Panc1 (cell line): Measurements from ENCODE around the gene GRIN2A. TPM values are rescaled to one million over a fixed set of nuclear protein-coding genes. Genes with fewer than 3 reads are reported as not detected.

Experiments used
- ATAC-seq: fragments of 200-7000 bp; cut with Tn5 transposase; 2 replicates; pipeline ENCODE4 v1.9.1; 2020; ENCODE audit warnings: mild to moderate bottlenecking, moderate library complexity
- BruUV-seq: library from RNA; stranded (reverse); fragments of 400-500 nt; replicated peaks from 2 replicates; lab custom pipeline; 2021; lab: Mats Ljungman, UMichigan
- CTCF ChIA-PET: fragments of 300-600 bp; sonication (Branson Sonifier 250); formaldehyde crosslinking; loops from one replicate; lab custom pipeline; 2022; ENCODE audit warnings: antibody characterized with exemption; lab: Charles Lee
- POLR2A ChIA-PET: fragments of 300-600 bp; sonication (Branson Sonifier 250); formaldehyde crosslinking; loops from one replicate; lab custom pipeline; 2022; ENCODE audit warnings: antibody characterized with exemption; lab: Charles Lee
- DNase-seq: peaks from one replicate; pipeline ENCODE4 v3.0.0-alpha.2; 2010; ENCODE audit warnings: low read depth, low spot score
- H3K27ac ChIP-seq: 2 replicates; pipeline ENCODE4 v1.5.1; 2011; ENCODE audit warnings: mild to moderate bottlenecking, low read length, inconsistent platforms
- H3K27me3 ChIP-seq: fragments of 200-500 bp; sonication (Bioruptor generic); 2 replicates; pipeline ENCODE4 v1.6.0; 2014; ENCODE audit warnings: low read length, inconsistent platforms; ENCODE audit not compliant: control insufficient read depth, insufficient read depth
- H3K36me3 ChIP-seq: fragments of 200-500 bp; sonication (Bioruptor generic); 2 replicates; pipeline ENCODE4 v1.5.1; 2014; ENCODE audit warnings: inconsistent platforms, mild to moderate bottlenecking, low read length, moderate library complexity; ENCODE audit not compliant: control insufficient read depth, insufficient read depth
- H3K4me1 ChIP-seq: 2 replicates; pipeline ENCODE4 v1.5.1; 2011; ENCODE audit warnings: inconsistent platforms, mild to moderate bottlenecking, low read length, moderate library complexity; ENCODE audit not compliant: control insufficient read depth, insufficient read depth
- H3K4me3 ChIP-seq, 2 experiments: 2 replicates each; pipeline ENCODE4 v1.5.1; 2011 to 2012; ENCODE audit warnings: low read depth in 2 of 2, low read length in 2 of 2, mild to moderate bottlenecking in 2 of 2, inconsistent platforms in 1 of 2, moderate library complexity in 1 of 2
- H3K9me3 ChIP-seq: fragments of 200-500 bp; sonication (Bioruptor generic); 2 replicates; pipeline ENCODE4 v1.5.1; 2014; ENCODE audit warnings: low read depth, mild to moderate bottlenecking, inconsistent platforms, low read length, moderate library complexity; ENCODE audit not compliant: control insufficient read depth, insufficient read depth
- CTCF ChIP-seq: fragments of 450-650 bp; IDR thresholded peaks from 2 replicates; pipeline ENCODE4 v1.5.1; 2017; ENCODE audit warnings: mild to moderate bottlenecking
- POLR2AphosphoS5 ChIP-seq: IDR thresholded peaks from 2 replicates; pipeline ENCODE4 v1.6.1; 2012; ENCODE audit warnings: mild to moderate bottlenecking, low read depth, low read length, moderate library complexity
- REST ChIP-seq, 2 experiments: IDR thresholded peaks; 2 replicates each; pipeline ENCODE4 v1.6.1; 2011 to 2012; ENCODE audit warnings: low read depth in 2 of 2, control low read depth in 1 of 2, low read length in 1 of 2, mild to moderate bottlenecking in 1 of 2, moderate library complexity in 1 of 2; ENCODE audit not compliant: insufficient read depth in 1 of 2
- SIN3A ChIP-seq: IDR thresholded peaks from 2 replicates; pipeline ENCODE4 v1.6.1; 2012; ENCODE audit warnings: low read depth, mild to moderate bottlenecking, low read length, moderate library complexity, borderline replicate concordance; ENCODE audit not compliant: insufficient read depth
- TCF7L2 ChIP-seq: IDR thresholded peaks from 2 replicates; pipeline ENCODE4 v1.6.1; 2011; ENCODE audit warnings: mild to moderate bottlenecking, low read depth, low read length, inconsistent platforms
- in situ Hi-C: cut with HindIII; loops from 2 replicates; pipeline ENCODE4 v1.10.0; 2016; ENCODE audit warnings: low sequenced_read_pairs, low pct_unique_long_range_greater_than_20kb
- intact Hi-C: fragments of 100-400 bp; cut with micrococcal nuclease; formaldehyde crosslinking; loops from one replicate; pipeline ENCODE4 v1.10.0; 2022; ENCODE audit not compliant: unreplicated experiment
- total RNA-seq: library from RNA; stranded (reverse); gene quantifications from one replicate; pipeline ENCODE4 v1.2.1, GENCODE V29; 2021; ENCODE audit not compliant: unreplicated experiment

GRIN2A gene
- total RNA-seq, 1 experiment from 2014 or later = 12.3 TPM

- H3K27ac ChIP-seq = no peak overlapping the region
- H3K36me3 ChIP-seq = no peaks in the 10 kb centered on the region
- ChIA-PET CTCF (no interaction called here), POLR2A (no interaction called here)
- no peak for DNase-seq
- TF ChIP-seq SIN3A = no peak
- TF ChIP-seq TCF7L2 = no peak
- no peak for TF ChIP-seq CTCF
- no peak for TF ChIP-seq POLR2AphosphoS5
- TF ChIP-seq REST (IDR thresholded peaks at IDR 0.05; ENCODE audit: insufficient read depth in 1 of 2, low read depth in 2 of 2, low read length in 1 of 2) = no peak
- no peaks in the 10 kb centered on the region for H3K9me3 ChIP-seq
- no peak for ATAC-seq
- H3K27me3 ChIP-seq = no peaks in the 10 kb centered on the region
- in situ Hi-C loops (no loop called here), intact Hi-C loops (loop anchor here (10.0 kb wide), 1 partner anchor 371 kb away; no protein-coding TSS in a partner anchor)
- no peak overlapping the region for H3K4me3 ChIP-seq
- BruUV-seq = no TSS peak
- H3K4me1 ChIP-seq = no peaks in the 10 kb centered on the region
Observed at GRCh38 chr16:10015397-10015796, 166.8 kb downstream of the GRIN2A start.

GRCh38 chr16:10013774-10014173 lies 168.5 kb downstream of the GRIN2A start:
- CTCF ChIA-PET = no interaction called here
- no peak for TF ChIP-seq CTCF
- TF ChIP-seq TCF7L2 = no peak
- no peak for TF ChIP-seq POLR2AphosphoS5
- no peak for TF ChIP-seq REST (IDR thresholded peaks at IDR 0.05; ENCODE audit: insufficient read depth in 1 of 2, low read depth in 2 of 2, low read length in 1 of 2)
- no peak for TF ChIP-seq SIN3A
- ATAC-seq (no peak), DNase-seq (no peak)
- POLR2A ChIA-PET = no interaction called here
- no peaks in the 10 kb centered on the region for H3K9me3 ChIP-seq
- H3K27ac ChIP-seq = no peak overlapping the region
- no peaks in the 10 kb centered on the region for H3K4me1 ChIP-seq
- no TSS peak for BruUV-seq
- no peak overlapping the region for H3K4me3 ChIP-seq
- in situ Hi-C loops (no loop called here), intact Hi-C loops (loop anchor here (10.0 kb wide), 1 partner anchor 369 kb away; no protein-coding TSS in a partner anchor)
- no peaks in the 10 kb centered on the region for H3K36me3 ChIP-seq
- no peaks in the 10 kb centered on the region for H3K27me3 ChIP-seq
